ENCODE results near the gene FOXJ3. TPM values are rescaled to one million over a fixed set of nuclear protein-coding genes. Genes with fewer than 3 reads are reported as not detected.
A peak's percentile ranks its signal among the peaks of the same experiment; 100 is the strongest.

FOXJ3 gene
- total and polyA plus RNA-seq, 2 of the 4 experiments (the other 2 are of a cell fraction) = 16.7 to 30.5 TPM

DNA sequence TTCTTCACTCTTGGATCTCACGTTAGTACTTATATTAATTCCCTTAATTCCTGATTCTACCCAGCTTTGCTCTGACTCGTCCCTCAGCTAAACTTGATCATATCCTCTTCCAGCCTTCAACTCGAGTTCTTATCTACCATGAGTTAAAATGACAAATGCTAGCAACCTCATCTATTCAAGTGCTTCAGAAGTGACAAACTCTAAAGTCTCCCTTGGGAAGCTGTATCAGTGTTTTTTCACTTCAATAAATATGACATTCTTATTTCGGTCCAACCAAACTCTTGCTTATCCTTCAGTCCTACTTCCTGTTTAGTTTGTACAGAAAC lies 75.3 kb downstream of the FOXJ3 start:
- H2AFZ ChIP-seq (replicated peaks; ENCODE audit: low read length, poor library complexity) = no peak overlapping the region
- H3K4me1 ChIP-seq (ENCODE audit: control insufficient read depth, insufficient read depth, low read length) = peaks cover 4% of the 10 kb centered on the region
- ATAC-seq (ENCODE audit: low read depth) (peak; percentile 71), DNase-seq (peak; percentile 42)
- ChIA-PET POLR2A (ENCODE audit: unreplicated experiment) (no interaction called here), CTCF (interaction anchor here (1.4 kb wide), 1 partner anchor 14 kb away, joined by 3 read pairs; no protein-coding TSS in a partner anchor)
- H3K27me3 ChIP-seq (ENCODE audit: control insufficient read depth, insufficient read depth, low read length) = no peaks in the 10 kb centered on the region
- dilution Hi-C loops (cut with HindIII; ENCODE audit: low sequenced_read_pairs, unreplicated experiment) = no loop called here
- no peak overlapping the region for H2BK20ac ChIP-seq (ENCODE audit: low read depth, low read length)
- H3K18ac ChIP-seq (ENCODE audit: low read depth, low read length) = no peak overlapping the region; the same call in 1 of the 2 replicates
- H3K56ac ChIP-seq (ENCODE audit: extremely low read depth, insufficient read depth, low read length) = no peak overlapping the region
- BruUV-seq (replicated peaks) = no TSS peak
- no peak overlapping the region for H2AK9ac ChIP-seq (replicated peaks; ENCODE audit: low read depth, low read length, poor library complexity)
- no peak overlapping the region for H3K4me3 ChIP-seq (ENCODE audit: insufficient read depth, low read depth, low read length)
- no peaks in the 10 kb centered on the region for H3K36me3 ChIP-seq (ENCODE audit: control insufficient read depth, insufficient read depth, low read length)
- H3K9me1 ChIP-seq (ENCODE audit: insufficient read depth, low read length) = 0 out of 2 replicates have a peak, but pooled peaks cover 6% of the 10 kb centered on the region
- no peak overlapping the region for H2AK5ac ChIP-seq (ENCODE audit: low read depth, low read length)
- no peak overlapping the region; the same call in 1 of the 2 replicates for H3K4ac ChIP-seq (ENCODE audit: low read depth, low read length)
- no peak overlapping the region for H3K9ac ChIP-seq (ENCODE audit: low read depth, low read length)
- no peak overlapping the region for H3K23ac ChIP-seq (ENCODE audit: low read depth, low read length)
- H4K5ac ChIP-seq (ENCODE audit: low read depth, low read length) = no peak overlapping the region
- intact Hi-C loops (cut with micrococcal nuclease) = no loop called here
- H2BK120ac ChIP-seq (ENCODE audit: low read depth, low read length) = no peak overlapping the region
- H3K27ac ChIP-seq (ENCODE audit: insufficient read depth, low read length) = no peak overlapping the region
- H3K9me3 ChIP-seq (ENCODE audit: control insufficient read depth, insufficient read depth, low read length) = no peaks in the 10 kb centered on the region
- H3K4me2 ChIP-seq (ENCODE audit: low read depth, low read length) = peak overlapping the region; percentile 92
- in situ Hi-C loops (cut with MboI; ENCODE audit: low sequenced_read_pairs) = no loop called here
- no peak overlapping the region for H2BK15ac ChIP-seq (ENCODE audit: low read depth, low read length)
- H2BK5ac ChIP-seq (ENCODE audit: low read depth, low read length, poor library complexity, severe bottlenecking) = peak overlapping the region; percentile 22
- H3K14ac ChIP-seq (replicated peaks; ENCODE audit: low read depth, low read length) = no peak overlapping the region
- H4K20me1 ChIP-seq (ENCODE audit: insufficient read depth, low read length) = peaks cover 15% of the 10 kb centered on the region; the same call in 1 of the 2 replicates
- WGBS, 2 experiments (ENCODE audit: extremely low coverage in 2 of 2, insufficient read length in 1 of 2) = 0% methylated on average over 1 of the region's 4 CpGs; no CpG with 5 or more reads in 1 of the 2 experiments
- H4K91ac ChIP-seq (ENCODE audit: insufficient read depth, low read depth, low read length) = no peak overlapping the region
- peak overlapping the region in 1 of 2 experiments; percentile 20; a peak in 1 of 4 replicates for H4K8ac ChIP-seq (ENCODE audit: low read depth in 2 of 2, low read length in 2 of 2)
- peaks cover 13 to 54% of the 10 kb centered on the region in 2 experiments for H3K79me1 ChIP-seq (ENCODE audit: low read depth in 1 of 2, low read length in 2 of 2)
- TF ChIP-seq RFX5 (IDR thresholded peaks at IDR 0.05; ENCODE audit: low read depth, low read length) (no peak), MXI1 (IDR thresholded peaks at IDR 0.05; ENCODE audit: borderline replicate concordance, low read depth, low read length) (no peak), RAD21 (IDR thresholded peaks at IDR 0.05; ENCODE audit: low read length) (no peak), MAZ (IDR thresholded peaks at IDR 0.05; ENCODE audit: borderline replicate concordance, low read depth, low read length) (no peak), CEBPB (IDR thresholded peaks at IDR 0.05; ENCODE audit: low read depth, low read length) (no peak), SMC3 (IDR thresholded peaks at IDR 0.05; ENCODE audit: low read depth, low read length) (no peak), RCOR1 (IDR thresholded peaks at IDR 0.05; ENCODE audit: insufficient replicate concordance, low read length) (no peak), FOS (IDR thresholded peaks at IDR 0.05; ENCODE audit: low read depth, low read length) (no peak), MAFK (IDR thresholded peaks at IDR 0.05; ENCODE audit: low read depth, low read length) (no peak), CHD1 (IDR thresholded peaks at IDR 0.05; ENCODE audit: low read depth, low read length) (no peak), NFE2L2 (IDR thresholded peaks at IDR 0.05; ENCODE audit: low read depth, low read length) (no peak)
- TF ChIP-seq, protein P1, sequence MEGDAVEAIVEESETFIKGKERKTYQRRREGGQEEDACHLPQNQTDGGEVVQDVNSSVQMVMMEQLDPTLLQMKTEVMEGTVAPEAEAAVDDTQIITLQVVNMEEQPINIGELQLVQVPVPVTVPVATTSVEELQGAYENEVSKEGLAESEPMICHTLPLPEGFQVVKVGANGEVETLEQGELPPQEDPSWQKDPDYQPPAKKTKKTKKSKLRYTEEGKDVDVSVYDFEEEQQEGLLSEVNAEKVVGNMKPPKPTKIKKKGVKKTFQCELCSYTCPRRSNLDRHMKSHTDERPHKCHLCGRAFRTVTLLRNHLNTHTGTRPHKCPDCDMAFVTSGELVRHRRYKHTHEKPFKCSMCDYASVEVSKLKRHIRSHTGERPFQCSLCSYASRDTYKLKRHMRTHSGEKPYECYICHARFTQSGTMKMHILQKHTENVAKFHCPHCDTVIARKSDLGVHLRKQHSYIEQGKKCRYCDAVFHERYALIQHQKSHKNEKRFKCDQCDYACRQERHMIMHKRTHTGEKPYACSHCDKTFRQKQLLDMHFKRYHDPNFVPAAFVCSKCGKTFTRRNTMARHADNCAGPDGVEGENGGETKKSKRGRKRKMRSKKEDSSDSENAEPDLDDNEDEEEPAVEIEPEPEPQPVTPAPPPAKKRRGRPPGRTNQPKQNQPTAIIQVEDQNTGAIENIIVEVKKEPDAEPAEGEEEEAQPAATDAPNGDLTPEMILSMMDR (conservative IDR thresholded peaks at IDR 0.05; ENCODE audit: low read depth, low read length) = no peak
- TF ChIP-seq, protein P2, sequence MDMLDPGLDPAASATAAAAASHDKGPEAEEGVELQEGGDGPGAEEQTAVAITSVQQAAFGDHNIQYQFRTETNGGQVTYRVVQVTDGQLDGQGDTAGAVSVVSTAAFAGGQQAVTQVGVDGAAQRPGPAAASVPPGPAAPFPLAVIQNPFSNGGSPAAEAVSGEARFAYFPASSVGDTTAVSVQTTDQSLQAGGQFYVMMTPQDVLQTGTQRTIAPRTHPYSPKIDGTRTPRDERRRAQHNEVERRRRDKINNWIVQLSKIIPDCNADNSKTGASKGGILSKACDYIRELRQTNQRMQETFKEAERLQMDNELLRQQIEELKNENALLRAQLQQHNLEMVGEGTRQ (IDR thresholded peaks at IDR 0.05; ENCODE audit: low read depth, low read length) = no peak
- TF ChIP-seq, protein P3, sequence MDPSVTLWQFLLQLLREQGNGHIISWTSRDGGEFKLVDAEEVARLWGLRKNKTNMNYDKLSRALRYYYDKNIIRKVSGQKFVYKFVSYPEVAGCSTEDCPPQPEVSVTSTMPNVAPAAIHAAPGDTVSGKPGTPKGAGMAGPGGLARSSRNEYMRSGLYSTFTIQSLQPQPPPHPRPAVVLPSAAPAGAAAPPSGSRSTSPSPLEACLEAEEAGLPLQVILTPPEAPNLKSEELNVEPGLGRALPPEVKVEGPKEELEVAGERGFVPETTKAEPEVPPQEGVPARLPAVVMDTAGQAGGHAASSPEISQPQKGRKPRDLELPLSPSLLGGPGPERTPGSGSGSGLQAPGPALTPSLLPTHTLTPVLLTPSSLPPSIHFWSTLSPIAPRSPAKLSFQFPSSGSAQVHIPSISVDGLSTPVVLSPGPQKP (IDR thresholded peaks at IDR 0.05; ENCODE audit: borderline replicate concordance, low read depth, low read length) = no peak

Data from IMR-90 (cell line).